HL-60 (cell line): ENCODE measurements around the gene ABHD18.
"Not testable (repeated sequence)": the region's sequence is repeated elsewhere in the genome, so short reads cannot be mapped to it uniquely, and the experiment has no call there.

Source experiments
- DNase-seq, 2 experiments: peaks; one replicate each; pipeline ENCODE4 v3.0.0-alpha.2; 2010 to 2020; ENCODE audit warnings: low read depth in 1 of 2, low spot score in 1 of 2
- H3K27ac ChIP-seq: fragments of 250-450 bp; sonication (Bioruptor Pico); replicated peaks from 2 replicates; pipeline ENCODE4 v1.5.1; 2020; ENCODE audit warnings: mild to moderate bottlenecking, moderate library complexity
- H3K27me3 ChIP-seq: fragments of 250-450 bp; sonication (Bioruptor Pico); 2 replicates; pipeline ENCODE4 v1.5.1; 2021; ENCODE audit warnings: mild to moderate bottlenecking, moderate library complexity; ENCODE audit not compliant: insufficient read depth, poor library complexity, severe bottlenecking
- H3K4me3 ChIP-seq: replicated peaks from 2 replicates; pipeline ENCODE4 v1.5.1; 2011; ENCODE audit warnings: mild to moderate bottlenecking, control low read depth, low read length; ENCODE audit not compliant: insufficient read depth
- CTCF ChIP-seq: IDR thresholded peaks from one replicate; pipeline ENCODE4 v1.5.1; 2011; ENCODE audit warnings: low read length, control low read depth, inconsistent platforms; ENCODE audit not compliant: insufficient read depth
- GABPA ChIP-seq: IDR thresholded peaks from 2 replicates; pipeline ENCODE4 v1.6.1; 2012; ENCODE audit warnings: low read depth
- POLR2AphosphoS5 ChIP-seq: IDR thresholded peaks from 2 replicates; pipeline ENCODE4 v1.6.1; 2012; ENCODE audit warnings: low read depth
- REST ChIP-seq: IDR thresholded peaks from 2 replicates; pipeline ENCODE4 v1.6.1; 2012; ENCODE audit warnings: low read depth; ENCODE audit not compliant: insufficient replicate concordance
- SPI1 ChIP-seq: IDR thresholded peaks from 2 replicates; pipeline ENCODE4 v1.6.1; 2012; ENCODE audit warnings: low read depth, mild to moderate bottlenecking, borderline replicate concordance

ABHD18 gene

GRCh38 chr4:128029907-128030306 is 64.7 kb downstream of the ABHD18 start:
- H3K27ac ChIP-seq = no peak overlapping the region
- no peaks in the 10 kb centered on the region for H3K27me3 ChIP-seq
- no peak overlapping the region for H3K4me3 ChIP-seq
- DNase-seq = no peak
- TF ChIP-seq POLR2AphosphoS5 = no peak
- no peak for TF ChIP-seq SPI1
- TF ChIP-seq REST = no peak
- no peak for TF ChIP-seq GABPA
- TF ChIP-seq CTCF = no peak

GRCh38 chr4:128031756-128032384 is 66.7 kb downstream of the ABHD18 start:
- Histone ChIP-seq H3K27me3 (no peaks in the 10 kb centered on the region), H3K27ac (no peak overlapping the region), H3K4me3 (no peak overlapping the region)
- DNase-seq = no peak
- TF ChIP-seq POLR2AphosphoS5 = no peak
- no peak for TF ChIP-seq SPI1
- TF ChIP-seq GABPA = no peak
- TF ChIP-seq CTCF = no peak
- TF ChIP-seq REST = no peak

- DNase-seq = no peak
- no peak overlapping the region for H3K4me3 ChIP-seq
- no peak overlapping the region for H3K27ac ChIP-seq
- no peak for TF ChIP-seq REST
- TF ChIP-seq CTCF = no peak
- TF ChIP-seq POLR2AphosphoS5 = no peak
- TF ChIP-seq GABPA = no peak
- no peak for TF ChIP-seq SPI1
- H3K27me3 ChIP-seq = no peaks in the 10 kb centered on the region
These were observed 74.4 kb downstream of the ABHD18 start for GRCh38 chr4:128039568-128039967.

- DNase-seq, H3K27me3 ChIP-seq, H3K4me3 ChIP-seq, H3K27ac ChIP-seq: not testable (repeated sequence)
These were observed 81.8 kb downstream of the ABHD18 start for GRCh38 chr4:128047019-128047418.

- not testable (repeated sequence) for H3K27me3 ChIP-seq, H3K4me3 ChIP-seq, H3K27ac ChIP-seq, DNase-seq
These were observed 82.3 kb downstream of the ABHD18 start for GRCh38 chr4:128047514-128047913.

GRCh38 chr4:128051229-128051628 is 86.0 kb downstream of the ABHD18 start:
- not testable (repeated sequence) for H3K27me3 ChIP-seq, H3K4me3 ChIP-seq, H3K27ac ChIP-seq
- peak in 1 of 2 experiments; percentile 22 for DNase-seq
